HG03280 (cell line): ENCODE measurements around the gene LARGE1.

Experiments
- ATAC-seq: cut with Tn5 transposase; IDR thresholded peaks from one replicate; pipeline ENCODE4 v1.9.1; 2021; ENCODE audit warnings: mild to moderate bottlenecking, moderate library complexity; ENCODE audit not compliant: unreplicated experiment

LARGE1 gene

GRCh38 chr22:33605666-33606065 lies 314.6 kb downstream of the LARGE1 start:
- ATAC-seq: no peak

- no peak for ATAC-seq
Measured at GRCh38 chr22:33605221-33605620, 315.1 kb downstream of the LARGE1 start.

GRCh38 chr22:33601062-33601461 lies 319.2 kb downstream of the LARGE1 start:
- no peak for ATAC-seq

- ATAC-seq: no peak
Measured at GRCh38 chr22:33600595-33600994, 319.7 kb downstream of the LARGE1 start.

GRCh38 chr22:33600113-33600512 lies 320.2 kb downstream of the LARGE1 start:
- ATAC-seq: no peak

- ATAC-seq: no peak
Measured at GRCh38 chr22:33599596-33599995, 320.7 kb downstream of the LARGE1 start.

- ATAC-seq: no peak
Measured at GRCh38 chr22:33598821-33599220, 321.5 kb downstream of the LARGE1 start.

- ATAC-seq: no peak
Measured at GRCh38 chr22:33597274-33597985, 322.8 kb downstream of the LARGE1 start.

GRCh38 chr22:33593818-33594217 lies 326.5 kb downstream of the LARGE1 start:
- ATAC-seq: no peak

- no peak for ATAC-seq
Measured at GRCh38 chr22:33591946-33592345, 328.3 kb downstream of the LARGE1 start.

GRCh38 chr22:33589297-33589696 lies 331.0 kb downstream of the LARGE1 start:
- ATAC-seq: no peak

GRCh38 chr22:33588860-33589259 lies 331.4 kb downstream of the LARGE1 start:
- ATAC-seq: no peak

GRCh38 chr22:33584152-33584551 lies 336.1 kb downstream of the LARGE1 start:
- ATAC-seq: no peak

GRCh38 chr22:33582822-33583400 lies 337.4 kb downstream of the LARGE1 start:
- ATAC-seq: no peak

GRCh38 chr22:33580310-33580709 lies 340.0 kb downstream of the LARGE1 start:
- no peak for ATAC-seq

- peak; percentile 58 for ATAC-seq
Measured at GRCh38 chr22:33579448-33580093, 340.7 kb downstream of the LARGE1 start.

GRCh38 chr22:33578752-33579151 lies 341.5 kb downstream of the LARGE1 start:
- ATAC-seq: no peak

- no peak for ATAC-seq
Measured at GRCh38 chr22:33577862-33578411, 342.3 kb downstream of the LARGE1 start.

- ATAC-seq: no peak
Measured at GRCh38 chr22:33576205-33576604, 344.1 kb downstream of the LARGE1 start.

- no peak for ATAC-seq
Measured at GRCh38 chr22:33575771-33576170, 344.5 kb downstream of the LARGE1 start.

- no peak for ATAC-seq
Measured at GRCh38 chr22:33575041-33575440, 345.2 kb downstream of the LARGE1 start.

- no peak for ATAC-seq
Measured at GRCh38 chr22:33573479-33573878, 346.8 kb downstream of the LARGE1 start.
